GM10248 (cell line): Measurements from ENCODE around the gene POLR2B.

Experiments used
- CTCF ChIA-PET: fragments of 300-600 bp; sonication (Branson Sonifier 250); formaldehyde crosslinking; extraction: SDS; loops from one replicate; lab custom pipeline; 2021; ENCODE audit warnings: antibody characterized with exemption; lab: Yijun Ruan, JAX
- POLR2A ChIA-PET: fragments of 350-650 bp; sonication (Branson Sonifier 250); formaldehyde crosslinking; extraction: SDS; loops from one replicate; lab custom pipeline; 2020; ENCODE audit warnings: antibody characterized with exemption; lab: Yijun Ruan, JAX
- DNase-seq: peaks from one replicate; pipeline ENCODE4 v3.0.0; 2012; ENCODE audit errors: extremely low spot score
- CTCF ChIP-seq: IDR thresholded peaks from 2 replicates; pipeline ENCODE4 v1.5.1; 2012; ENCODE audit warnings: mild to moderate bottlenecking, low read depth; ENCODE audit errors: extremely low read depth, missing control alignments, control extremely low read depth

POLR2B gene

DNA sequence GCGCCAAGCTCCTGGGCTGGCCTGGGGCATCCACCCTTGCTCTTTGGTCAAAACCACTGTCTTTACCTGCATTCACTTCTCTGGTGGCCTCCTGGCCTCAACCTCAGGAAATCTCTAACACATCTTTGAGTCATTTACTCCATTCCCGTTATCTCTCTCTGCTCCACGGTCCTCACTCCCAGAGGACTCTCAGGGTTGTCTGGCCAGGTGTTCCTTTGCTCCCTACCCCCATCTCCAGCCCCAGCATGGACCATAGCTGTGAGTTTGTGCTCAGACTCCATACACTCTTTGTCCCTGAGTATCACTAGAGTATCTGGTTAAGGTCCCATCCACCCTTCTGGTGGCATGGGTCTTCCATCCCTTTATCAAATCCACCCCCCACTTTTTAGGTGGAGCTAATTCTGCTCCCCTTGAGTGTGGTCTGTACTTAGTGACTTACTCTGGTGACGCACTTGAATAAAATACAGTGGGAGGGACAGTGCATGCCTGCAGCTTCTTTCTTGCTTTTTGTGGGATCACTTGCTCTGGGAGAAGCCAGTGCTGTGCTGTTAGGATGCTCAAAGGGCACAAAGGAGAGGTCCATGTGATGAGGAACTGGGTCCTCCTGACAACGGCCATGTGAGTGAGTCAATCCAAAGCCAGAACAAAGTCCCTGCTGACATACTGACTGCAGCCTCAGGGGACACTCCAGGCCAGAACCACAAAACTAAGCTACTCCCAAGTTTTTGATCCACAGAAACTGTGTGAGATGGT lies 87.2 kb downstream of the POLR2B start:
- no peak for DNase-seq
- CTCF ChIA-PET: no interaction called here
- no peak for TF ChIP-seq CTCF
- POLR2A ChIA-PET: no interaction called here

- DNase-seq: no peak
- POLR2A ChIA-PET: no interaction called here
- CTCF ChIA-PET: interaction anchor here (0.7 kb wide), 1 partner anchor 96 kb away, joined by 3 read pairs; no protein-coding TSS in a partner anchor
- TF ChIP-seq CTCF: no peak
Observed at GRCh38 chr4:57068237-57068981, 89.7 kb downstream of the POLR2B start.

DNA sequence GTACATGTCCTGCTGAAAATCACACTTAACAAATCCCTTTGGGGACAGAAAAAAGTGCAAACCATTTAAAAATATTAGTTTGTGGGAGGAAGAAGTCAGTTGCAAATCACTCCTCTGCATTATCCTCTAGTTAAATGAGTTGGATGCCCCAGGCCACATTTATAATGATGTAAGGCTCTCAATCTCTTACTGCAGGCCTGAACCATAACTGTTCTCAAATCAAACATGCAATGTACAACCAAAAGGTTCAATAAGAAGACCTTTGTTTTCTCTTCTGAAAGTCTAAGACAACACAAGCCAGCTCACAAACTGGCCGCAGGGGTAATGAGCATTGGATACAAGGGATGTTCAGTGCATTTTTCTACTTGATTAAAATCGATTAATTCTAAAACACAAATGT lies 91.8 kb downstream of the POLR2B start:
- CTCF ChIA-PET: no interaction called here
- no peak for TF ChIP-seq CTCF
- POLR2A ChIA-PET: no interaction called here
- DNase-seq: no peak

GRCh38 chr4:57071326-57071725 lies 92.6 kb downstream of the POLR2B start:
- ChIA-PET CTCF (interaction anchor here (1.4 to 1.7 kb wide), 2 partner anchors 10 to 33 kb away, joined by 3 to 4 read pairs; no protein-coding TSS in a partner anchor), POLR2A (no interaction called here)
- TF ChIP-seq CTCF: no peak
- DNase-seq: no peak

- ChIA-PET POLR2A (no interaction called here), CTCF (no interaction called here)
- no peak for TF ChIP-seq CTCF
- DNase-seq: no peak
Observed at GRCh38 chr4:57073559-57073958, 94.9 kb downstream of the POLR2B start.

GRCh38 chr4:57074744-57075143 lies 96.0 kb downstream of the POLR2B start:
- CTCF ChIA-PET: interaction anchor here (1.2 kb wide), 1 partner anchor 89 kb away, joined by 4 read pairs; no protein-coding TSS in a partner anchor
- TF ChIP-seq CTCF: no peak
- DNase-seq: no peak
- POLR2A ChIA-PET: no interaction called here
